HG02943 (cell line): Measurements from ENCODE around the gene FKBP14.
A peak's percentile ranks its signal among the peaks of the same experiment; 100 is the strongest.

ENCODE experiments used
- ATAC-seq: cut with Tn5 transposase; IDR thresholded peaks from one replicate; pipeline ENCODE4 v1.9.1; 2021; ENCODE audit warnings: mild to moderate bottlenecking, low read depth, moderate library complexity; ENCODE audit not compliant: unreplicated experiment

The FKBP14 gene

DNA sequence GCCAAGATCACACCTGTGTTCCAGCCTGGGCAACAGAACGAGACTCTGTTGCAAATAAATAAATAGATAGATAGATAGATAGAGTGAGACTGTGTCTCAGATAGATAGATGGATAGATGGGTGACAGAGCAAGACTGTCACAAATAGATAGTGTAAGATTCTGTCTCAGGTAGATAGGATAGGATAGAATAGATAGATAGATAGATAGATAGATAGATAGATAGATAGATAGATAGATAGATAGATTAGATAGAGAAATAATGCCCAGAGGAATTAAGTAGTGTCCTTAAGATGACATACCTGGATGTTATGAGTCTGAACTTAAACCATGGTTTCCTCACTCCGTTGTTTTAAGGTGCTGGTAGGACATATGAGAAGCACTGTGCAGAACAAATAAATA lies 9.7 kb upstream of the FKBP14 start:
- ATAC-seq = no peak

DNA sequence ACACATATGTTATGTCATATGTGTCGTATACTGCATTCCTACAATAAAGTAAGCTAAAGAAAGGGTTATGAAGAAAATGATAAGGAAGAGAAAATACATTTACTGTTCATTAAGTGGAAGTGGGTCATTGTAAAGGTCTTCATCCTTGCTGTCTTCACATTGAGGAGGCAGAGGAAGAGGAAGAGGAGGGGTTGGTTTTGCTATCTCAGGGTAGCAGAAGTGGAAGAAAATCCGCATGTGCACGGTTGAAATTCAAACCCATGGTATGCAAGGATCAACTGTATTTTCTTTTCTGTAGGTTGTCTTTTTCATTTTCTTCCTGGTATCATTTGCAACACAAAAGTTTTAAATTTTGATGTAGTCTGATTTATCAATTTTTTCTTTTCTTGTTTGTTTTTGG lies 8.0 kb upstream of the FKBP14 start:
- no peak for ATAC-seq

DNA sequence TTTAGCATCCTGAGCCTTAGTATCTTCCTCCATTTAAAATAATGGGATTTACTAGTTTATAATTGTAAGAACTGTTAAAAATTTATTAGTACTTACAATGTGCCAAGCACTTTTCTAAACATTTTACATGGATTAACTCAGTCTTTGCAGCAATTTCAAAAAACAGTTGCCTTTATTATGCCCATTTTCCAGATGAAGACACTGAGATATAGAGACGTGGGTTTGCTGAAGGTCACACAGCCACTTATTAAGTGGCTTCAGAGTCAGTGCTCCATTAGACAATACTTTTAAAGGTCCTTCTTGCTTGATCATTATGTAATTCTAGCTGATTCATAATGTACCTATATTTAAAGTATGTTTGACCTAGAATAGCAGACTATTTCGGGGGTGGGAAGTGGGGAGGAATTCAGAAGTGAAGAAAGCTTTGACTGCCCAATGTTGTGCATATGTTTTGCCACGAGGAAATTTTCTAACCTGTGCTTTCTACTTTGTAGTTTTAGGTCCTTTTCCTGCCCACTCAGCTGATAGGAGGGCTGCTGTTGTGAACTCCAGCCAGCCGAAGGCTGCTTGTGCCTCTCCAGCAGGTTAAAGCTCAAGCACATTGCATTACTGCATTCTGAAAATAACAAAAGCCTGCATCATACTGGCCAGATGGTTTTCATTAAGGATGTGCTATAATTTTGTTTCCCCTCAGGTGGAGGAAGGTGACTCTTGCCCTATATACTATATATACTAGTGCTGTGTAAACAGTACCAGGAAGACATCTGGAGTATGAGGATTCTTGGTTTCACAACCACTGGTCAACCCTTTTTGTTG lies 6.0 kb upstream of the FKBP14 start:
- no peak for ATAC-seq

DNA sequence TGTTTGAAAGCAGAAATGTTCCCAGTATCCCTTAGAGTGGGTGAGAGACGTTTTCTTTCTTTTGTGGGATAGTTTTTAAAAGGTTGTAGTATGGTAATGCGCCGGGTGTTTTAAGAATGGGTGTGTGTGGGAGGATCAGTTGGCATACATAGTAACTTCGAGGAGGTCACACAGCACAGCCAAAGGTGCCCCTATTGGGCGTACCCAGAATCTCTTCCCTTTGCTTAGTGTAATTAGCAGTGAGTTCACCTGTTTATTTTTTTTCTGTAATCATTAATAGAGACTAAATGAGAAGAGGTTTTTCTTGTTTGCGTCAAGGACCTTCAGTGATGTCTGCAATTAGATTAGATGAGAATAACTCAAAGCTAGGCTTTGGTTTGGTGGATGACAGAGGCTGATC lies 3.2 kb upstream of the FKBP14 start:
- no peak for ATAC-seq

- peak; percentile 29 for ATAC-seq
Observed at GRCh38 chr7:30028749-30029635, 2.5 kb upstream of the FKBP14 start.

- peak; percentile 41 for ATAC-seq
Observed at GRCh38 chr7:30028216-30028748, 1.8 kb upstream of the FKBP14 start, which contains the start of gene PLEKHA8. Gene PLEKHA8 (plus strand): TSS chr7:30028412. CDS start chr7:30028763, 351 bp downstream.

DNA sequence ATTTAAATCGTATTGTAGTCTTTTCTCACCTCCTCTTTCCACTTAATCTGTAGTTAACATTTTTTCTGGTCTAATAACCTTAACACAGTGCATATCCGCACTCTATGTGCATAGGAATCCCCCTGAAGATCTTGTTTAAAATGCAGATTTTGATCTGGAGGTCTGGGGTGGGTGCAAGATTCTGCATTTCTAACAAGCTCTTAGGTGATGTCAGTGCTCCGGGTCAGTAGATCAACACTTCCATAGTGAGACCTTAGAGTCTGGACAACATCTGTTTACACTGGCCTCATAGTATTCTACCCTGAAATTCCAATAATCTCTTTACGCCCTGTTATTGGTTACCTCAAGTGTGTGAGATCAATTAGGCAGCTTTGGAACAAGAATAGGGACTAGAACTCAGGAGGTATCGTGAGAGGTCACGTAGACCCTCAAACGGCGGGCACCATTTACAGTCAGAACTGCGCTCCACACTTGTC lies 1.3 kb upstream of the FKBP14 start:
- ATAC-seq = no peak

DNA sequence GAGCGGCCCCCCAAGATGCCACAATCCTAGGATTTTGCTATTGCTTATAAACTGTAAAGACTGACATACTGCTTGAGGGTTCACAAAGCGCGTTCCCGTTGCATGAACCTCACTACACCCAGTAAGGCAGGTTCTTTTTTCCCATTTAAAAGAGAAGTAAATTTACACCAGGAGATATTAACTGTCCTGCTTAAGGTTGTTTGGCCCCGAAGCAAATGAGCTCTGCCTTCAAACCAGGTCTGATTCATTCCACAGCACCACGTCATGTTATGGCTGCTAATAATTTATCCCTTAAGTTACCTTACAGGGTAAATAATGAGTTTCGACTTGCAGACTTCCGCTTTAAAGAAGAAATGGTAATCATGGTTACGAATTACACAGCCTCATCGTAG lies 559 bp upstream of the FKBP14 start:
- ATAC-seq = peak; percentile 21

DNA sequence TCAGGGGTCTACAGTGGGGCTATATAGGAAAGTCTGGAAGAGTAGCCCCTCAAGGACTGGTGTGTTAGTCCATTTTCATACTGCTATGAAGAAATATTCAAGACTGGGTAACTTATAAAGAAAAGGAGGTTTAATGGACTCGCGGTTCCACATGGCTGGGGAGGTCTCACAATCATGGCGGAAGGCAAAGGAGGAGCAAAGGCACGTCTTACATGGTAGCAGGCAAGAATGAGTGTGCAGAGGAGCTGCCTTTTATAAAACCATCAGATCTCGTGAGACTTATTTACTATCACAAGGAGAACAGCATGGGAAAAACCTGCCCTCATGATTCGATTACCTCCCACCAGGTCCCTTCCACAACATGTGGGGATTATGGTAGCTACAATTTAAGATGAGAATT lies 3.0 kb downstream of the FKBP14 start:
- no peak for ATAC-seq

DNA sequence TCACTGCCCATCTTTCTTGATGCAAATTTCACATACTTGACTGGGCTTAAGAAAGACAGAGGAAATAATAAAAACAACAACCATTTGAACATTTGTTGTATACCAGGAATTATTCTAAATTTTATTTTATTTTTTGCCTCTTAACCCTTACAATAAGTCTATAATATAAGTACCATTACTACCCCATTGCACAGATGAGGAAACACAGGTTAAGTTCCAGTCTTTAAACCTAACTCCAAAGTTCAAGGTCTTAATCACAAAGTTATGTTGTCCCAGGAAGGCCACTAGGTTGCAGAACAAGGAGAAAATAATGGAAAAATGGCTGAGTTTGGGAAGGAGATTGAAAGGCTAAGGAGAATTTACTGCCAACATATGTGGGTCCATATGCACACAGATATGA lies 3.5 kb downstream of the FKBP14 start:
- ATAC-seq = no peak

DNA sequence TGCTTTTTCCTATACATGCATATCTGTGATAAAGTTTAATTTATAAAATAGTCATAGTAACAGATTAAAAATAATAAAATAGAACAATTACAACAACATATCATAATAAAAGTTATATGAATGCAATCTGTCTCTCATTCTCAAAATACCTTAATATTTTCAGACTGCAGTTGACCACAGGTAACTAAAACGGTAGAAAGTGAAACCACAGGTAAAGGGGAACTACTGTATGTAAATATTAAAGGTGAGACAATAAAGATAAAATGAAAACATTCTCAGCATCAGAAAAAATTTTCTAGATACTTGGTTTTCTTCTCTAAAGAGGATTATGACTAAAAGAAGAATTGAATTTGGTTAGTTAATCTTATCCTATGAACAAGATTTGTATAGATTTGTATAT lies 6.0 kb downstream of the FKBP14 start:
- no peak for ATAC-seq

DNA sequence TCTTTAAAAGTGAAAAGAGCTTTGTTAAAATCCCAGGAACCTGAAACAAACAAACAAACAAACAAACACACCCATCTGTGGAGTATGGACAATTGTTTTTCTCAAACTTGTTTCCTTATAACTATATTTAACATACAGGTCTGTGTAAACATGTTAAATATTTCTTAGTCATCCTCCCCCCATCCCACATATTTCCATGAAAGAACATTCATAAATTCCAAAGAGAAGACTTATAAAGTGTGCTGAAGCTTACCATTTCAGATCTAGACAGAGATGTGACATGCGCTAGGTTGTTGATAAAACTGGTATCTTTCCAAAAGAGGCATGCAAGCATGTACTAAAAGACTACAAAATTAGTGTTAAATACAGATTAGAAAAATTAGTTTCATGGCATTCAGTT lies 6.5 kb downstream of the FKBP14 start:
- no peak for ATAC-seq

DNA sequence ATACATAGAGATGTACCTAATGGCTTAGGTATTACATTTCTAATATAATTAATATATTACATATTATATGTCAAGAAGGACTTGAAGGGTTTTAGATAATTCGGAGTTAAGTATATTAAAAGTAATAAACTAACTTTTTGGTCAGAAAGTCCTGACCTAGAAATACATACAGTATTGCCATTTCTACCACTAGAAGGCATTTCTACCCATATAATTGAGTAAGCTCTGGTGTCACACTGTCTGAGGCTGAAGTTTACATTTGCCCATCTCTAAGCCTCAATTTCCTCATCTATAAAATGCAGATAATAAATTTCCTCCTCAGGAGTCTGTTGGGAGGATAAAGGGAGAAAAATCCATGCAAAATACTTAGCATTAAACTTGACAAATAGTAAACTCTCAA lies 7.1 kb downstream of the FKBP14 start:
- no peak for ATAC-seq

- ATAC-seq = no peak
Observed at GRCh38 chr7:30018451-30018850, 8.1 kb downstream of the FKBP14 start.

DNA sequence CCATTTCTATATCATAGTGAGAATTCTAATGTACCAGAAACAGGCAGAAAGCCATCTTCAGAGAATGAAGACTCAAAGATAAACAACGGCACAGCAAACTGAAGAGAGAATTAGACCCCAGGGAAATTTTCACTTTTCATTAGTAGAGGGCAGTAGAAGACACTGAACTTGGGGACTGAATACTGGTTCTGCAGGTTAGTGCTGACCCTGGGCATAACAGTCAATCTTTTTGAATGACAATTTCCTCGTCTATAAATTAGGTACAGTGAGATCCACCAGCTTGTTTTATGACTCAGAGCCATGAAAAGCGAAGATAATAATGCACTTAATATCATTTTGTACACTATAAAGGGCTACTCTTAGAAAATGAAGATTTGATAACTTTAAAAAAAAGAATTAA lies 13.7 kb downstream of the FKBP14 start:
- no peak for ATAC-seq

DNA sequence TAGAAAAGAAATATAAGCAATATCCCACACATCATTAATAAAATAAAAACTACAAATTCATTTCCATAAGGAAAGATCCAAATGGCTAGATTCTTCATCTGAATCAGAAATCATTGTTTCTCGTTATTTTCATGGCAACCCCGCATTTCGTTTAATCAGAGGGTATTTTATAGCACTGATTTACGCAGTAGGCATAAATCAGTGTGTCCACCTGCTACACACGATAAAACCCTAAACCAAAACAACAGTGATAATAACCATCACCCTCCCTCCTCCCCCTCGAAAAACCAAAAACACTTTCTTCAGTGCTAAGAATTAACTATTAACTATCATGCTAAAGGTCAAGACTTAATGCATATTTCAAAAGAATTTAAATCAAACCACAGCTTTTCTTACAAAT lies 16.5 kb downstream of the FKBP14 start:
- ATAC-seq = no peak

GRCh38 chr7:30005464-30005863 lies 21.0 kb downstream of the FKBP14 start:
- ATAC-seq = no peak

DNA sequence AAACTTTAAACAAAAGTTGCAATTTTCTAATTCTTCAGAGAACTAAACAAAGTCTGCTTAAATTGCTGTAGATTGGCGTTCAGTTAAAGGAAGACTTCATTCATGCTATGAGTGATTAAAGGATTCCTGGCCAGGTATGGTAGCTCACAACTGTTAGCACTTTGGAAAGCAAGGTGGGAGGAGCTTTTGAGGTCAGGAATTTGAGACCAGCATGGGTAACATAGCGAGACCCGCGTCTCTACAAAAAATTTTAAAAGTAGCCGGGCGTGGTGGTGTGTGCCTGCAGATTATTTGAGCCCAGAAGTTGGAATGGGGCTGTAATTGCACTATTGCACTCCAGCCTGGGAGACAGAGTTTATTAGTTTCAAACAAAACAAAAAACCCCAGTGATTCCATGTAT lies 23.4 kb downstream of the FKBP14 start:
- no peak for ATAC-seq

- ATAC-seq = no peak
Observed at GRCh38 chr7:30001998-30002397, 24.5 kb downstream of the FKBP14 start.

DNA sequence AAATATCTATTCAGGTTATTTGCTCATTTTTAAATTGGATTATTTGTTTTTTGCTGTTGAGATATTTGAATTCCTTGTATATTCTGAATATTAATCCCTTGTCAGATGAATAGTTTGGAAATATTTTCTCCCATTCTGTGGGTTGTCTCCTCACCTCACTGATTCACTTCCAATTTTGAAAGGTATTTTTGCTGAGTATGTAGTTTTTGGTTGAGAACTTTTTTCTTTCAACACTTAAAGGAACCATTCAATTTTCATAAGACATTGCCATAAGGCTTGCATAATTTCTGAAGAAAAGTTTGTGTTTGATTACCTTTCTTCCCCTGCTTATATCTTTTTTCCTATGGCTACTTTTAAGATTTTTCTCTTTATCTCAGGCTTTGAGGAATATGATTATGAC lies 28.0 kb downstream of the FKBP14 start:
- ATAC-seq = no peak

GRCh38 chr7:29996321-29996720 lies 30.2 kb downstream of the FKBP14 start:
- no peak for ATAC-seq
